Left renal pelvis (tissue), 4 donors: ENCODE results near the gene GZMH. TPM values are rescaled to one million over a fixed set of nuclear protein-coding genes. Genes with fewer than 3 reads are reported as not detected.
A peak's percentile ranks its signal among the peaks of the same experiment; 100 is the strongest.
"Not testable (repeated sequence)": the region's sequence is repeated elsewhere in the genome, so short reads cannot be mapped to it uniquely, and the experiment has no call there.

Experiments
- DNase-seq, 4 donors: peaks; one replicate each; pipeline ENCODE4 v3.0.0-alpha.2; 2013; ENCODE audit warnings: low read depth in 4 of 4, low spot score in 3 of 4
- polyA plus RNA-seq, 4 donors: library from polyadenylated mRNA; unstranded; fragments of 120-200 nt; gene quantifications; one replicate each; pipeline ENCODE4 v1.2.1, GENCODE V29; 2013; ENCODE audit not compliant: insufficient read length in 4 of 4

GZMH gene
- under 1 TPM in 2 of 4 donors, not detected in 2; 0.21 to 0.53 TPM for polyA plus RNA-seq

- DNase-seq: no peak
Observed at GRCh38 chr14:24609655-24610344, at the start of gene GZMH. Gene GZMH, minus strand, starts transcription at chr14:24609685. Its CDS starts 72 bp downstream, at chr14:24609613.

GRCh38 chr14:24648361-24648760 lies 38.9 kb upstream of the GZMH start:
- not testable (repeated sequence) for DNase-seq

GRCh38 chr14:24639905-24640304 lies 30.4 kb upstream of the GZMH start:
- DNase-seq: no peak

- DNase-seq: no peak
Observed at GRCh38 chr14:24639270-24639669, 29.8 kb upstream of the GZMH start.

GRCh38 chr14:24634158-24634557 lies 24.7 kb upstream of the GZMH start, which contains the start of gene GZMB:
Gene GZMB, minus strand, starts transcription at chr14:24634190. Its CDS starts 30 bp downstream, at chr14:24634160.
- no peak for DNase-seq

GRCh38 chr14:24633353-24633752 lies 23.9 kb upstream of the GZMH start:
- no peak for DNase-seq

- DNase-seq: no peak
Observed at GRCh38 chr14:24632761-24633160, 23.3 kb upstream of the GZMH start.

GRCh38 chr14:24632336-24632735 lies 22.9 kb upstream of the GZMH start:
- DNase-seq: no peak

- no peak for DNase-seq
Observed at GRCh38 chr14:24631749-24632335, 22.4 kb upstream of the GZMH start.

GRCh38 chr14:24630872-24631477 lies 21.5 kb upstream of the GZMH start:
- peak in 1 of 4 donors; percentile 16 for DNase-seq

GRCh38 chr14:24630087-24630871 lies 20.8 kb upstream of the GZMH start:
- no peak for DNase-seq

GRCh38 chr14:24629521-24629920 lies 20.0 kb upstream of the GZMH start:
- no peak for DNase-seq

- DNase-seq: no peak
Observed at GRCh38 chr14:24613747-24614146, 4.3 kb upstream of the GZMH start.

- DNase-seq: no peak
Observed at GRCh38 chr14:24613241-24613640, 3.8 kb upstream of the GZMH start.

- no peak for DNase-seq
Observed at GRCh38 chr14:24612196-24612595, 2.7 kb upstream of the GZMH start.

GRCh38 chr14:24607635-24608514 lies 1.6 kb downstream of the GZMH start:
- no peak for DNase-seq

- no peak for DNase-seq
Observed at GRCh38 chr14:24607081-24607480, 2.4 kb downstream of the GZMH start.

GRCh38 chr14:24606297-24606696 lies 3.2 kb downstream of the GZMH start:
- no peak for DNase-seq

- no peak for DNase-seq
Observed at GRCh38 chr14:24605435-24606190, 3.9 kb downstream of the GZMH start.
